LHCN-M2 (cell line): ENCODE data around the gene SELENOO. TPM values are rescaled to one million over a fixed set of nuclear protein-coding genes. Genes with fewer than 3 reads are reported as not detected.

Experiments used
- DNase-seq: peaks from one replicate; pipeline ENCODE4 v3.0.0-alpha.2; 2012; ENCODE audit warnings: low read depth
- total RNA-seq: library from RNA; depleted of rRNA; stranded (reverse); fragments of >200 nt; gene quantifications from 2 replicates; pipeline ENCODE4 v1.2.3, GENCODE V29; 2014

SELENOO gene
- total RNA-seq, 1 experiment from 2014 or later: 27.2 TPM

- DNase-seq: no peak
These were observed 28.8 kb upstream of the SELENOO start for GRCh38 chr22:50171965-50172421.

GRCh38 chr22:50173311-50173982 is 27.4 kb upstream of the SELENOO start:
- DNase-seq: no peak

- no peak for DNase-seq
These were observed 26.8 kb upstream of the SELENOO start for GRCh38 chr22:50173983-50174355.

- no peak for DNase-seq
These were observed 26.2 kb upstream of the SELENOO start for GRCh38 chr22:50174382-50175190.

GRCh38 chr22:50175191-50175461 is 25.7 kb upstream of the SELENOO start:
- DNase-seq: no peak

GRCh38 chr22:50175921-50176849 is 24.6 kb upstream of the SELENOO start:
- no peak for DNase-seq

- no peak for DNase-seq
These were observed 23.8 kb upstream of the SELENOO start for GRCh38 chr22:50176850-50177536.

GRCh38 chr22:50177537-50178470 is 23.0 kb upstream of the SELENOO start:
- no peak for DNase-seq

- no peak for DNase-seq
These were observed 22.3 kb upstream of the SELENOO start for GRCh38 chr22:50178471-50178864.

- DNase-seq: no peak
These were observed 21.6 kb upstream of the SELENOO start for GRCh38 chr22:50178871-50179869.

- no peak for DNase-seq
These were observed 20.7 kb upstream of the SELENOO start for GRCh38 chr22:50179937-50180726.

- DNase-seq: no peak
These were observed 19.9 kb upstream of the SELENOO start for GRCh38 chr22:50180727-50181521.

GRCh38 chr22:50182176-50183081 is 18.4 kb upstream of the SELENOO start:
- DNase-seq: no peak

- DNase-seq: no peak
These were observed 17.5 kb upstream of the SELENOO start for GRCh38 chr22:50183141-50183971.
